GM12878 (cell line): ENCODE measurements around the gene PRKCD. TPM values are rescaled to one million over a fixed set of nuclear protein-coding genes. Genes with fewer than 3 reads are reported as not detected.

Source experiments
- ATAC-seq: fragments of 200-7000 bp; cut with Tn5 transposase; 3 replicates; pipeline ENCODE4 v1.9.1; 2020; ENCODE audit warnings: mild to moderate bottlenecking, moderate library complexity
- BruUV-seq: library from RNA; stranded (reverse); fragments of 400-500 nt; replicated peaks from 2 replicates; lab custom pipeline; 2021; lab: Mats Ljungman, UMichigan
- CTCF ChIA-PET: fragments of 300-600 bp; sonication (Branson Sonifier 250); formaldehyde crosslinking; extraction: SDS; loops from one replicate; lab custom pipeline; 2021; ENCODE audit warnings: inconsistent platforms; lab: Yijun Ruan, JAX
- POLR2A ChIA-PET: fragments of 350-600 bp; formaldehyde crosslinking; extraction: SDS; loops from one replicate; lab custom pipeline; 2021; ENCODE audit warnings: inconsistent platforms; lab: Charles Lee
- RAD21 ChIA-PET: fragments of 300-600 bp; sonication (Branson Sonifier 250); formaldehyde crosslinking; loops from one replicate; lab custom pipeline; 2023; ENCODE audit warnings: antibody characterized with exemption; ENCODE audit not compliant: unreplicated experiment; lab: Charles Lee
- SMC1A ChIA-PET: fragments of 300-600 bp; sonication (Branson Sonifier 250); formaldehyde crosslinking; loops from one replicate; lab custom pipeline; 2023; ENCODE audit not compliant: unreplicated experiment, uncharacterized antibody; lab: Charles Lee
- DNase-seq: peaks from one replicate; pipeline ENCODE4 v3.0.0-alpha.2; 2011; ENCODE audit warnings: low read depth, low spot score
- FAIRE-seq: peaks from 3 replicates; lab custom pipeline; 2011; peaks lifted over from hg19 to GRCh38; lab: Jason Lieb, UNC
- H2AFZ ChIP-seq: 2 replicates; pipeline ENCODE4 v1.6.0; 2011; ENCODE audit warnings: low read depth, low read length, control low read depth; ENCODE audit not compliant: control insufficient read depth
- H3K27ac ChIP-seq: 2 replicates; pipeline ENCODE4 v1.5.1; 2011; ENCODE audit warnings: control low read depth; ENCODE audit not compliant: control insufficient read depth, insufficient read depth
- H3K27me3 ChIP-seq, 2 experiments: replicated peaks in 1 of 2; 2 replicates each; pipeline versions ENCODE4 v1.6.0 to v1.6.1; 2011; ENCODE audit warnings: low read length in 1 of 2; ENCODE audit not compliant: control insufficient read depth in 2 of 2, insufficient read depth in 2 of 2
- H3K36me3 ChIP-seq, 2 experiments: 2 replicates each; pipeline ENCODE4 v1.5.1; 2011; ENCODE audit warnings: low read length in 1 of 2; ENCODE audit not compliant: control insufficient read depth in 2 of 2, insufficient read depth in 2 of 2
- H3K4me1 ChIP-seq: 2 replicates; pipeline ENCODE4 v1.6.1; 2011; ENCODE audit warnings: mild to moderate bottlenecking, low read length, moderate library complexity, mixed read lengths; ENCODE audit not compliant: control insufficient read depth, insufficient read depth
- H3K4me2 ChIP-seq: 2 replicates; pipeline ENCODE4 v1.6.0; 2011; ENCODE audit warnings: control low read depth; ENCODE audit not compliant: control insufficient read depth, insufficient read depth
- H3K4me3 ChIP-seq: fragments of 200-600 bp; sonication (generic); 2 replicates; pipeline ENCODE4 v1.5.1; 2016
- H3K79me2 ChIP-seq: 2 replicates; pipeline ENCODE4 v1.6.0; 2011; ENCODE audit warnings: low read length; ENCODE audit not compliant: control insufficient read depth, insufficient read depth
- H3K9ac ChIP-seq: 2 replicates; pipeline ENCODE4 v1.8.0; 2011; ENCODE audit warnings: low read length, control low read depth, mixed read lengths; ENCODE audit not compliant: control insufficient read depth, insufficient read depth
- H3K9me3 ChIP-seq: replicated peaks from 3 replicates; pipeline ENCODE4 v1.5.1; 2011; ENCODE audit warnings: mild to moderate bottlenecking, low read length; ENCODE audit not compliant: control insufficient read depth, insufficient read depth
- H4K20me1 ChIP-seq: 2 replicates; pipeline ENCODE4 v1.6.0; 2011; ENCODE audit not compliant: control insufficient read depth, insufficient read depth
- NR2C1 ChIP-seq: fragments of 450-650 bp; IDR thresholded peaks from 2 replicates; pipeline ENCODE4 v1.6.1; 2017; ENCODE audit warnings: antibody characterized with exemption, mild to moderate bottlenecking, moderate library complexity
- POLR2A ChIP-seq: IDR thresholded peaks from 2 replicates; pipeline ENCODE4 v1.6.1; 2011; ENCODE audit warnings: low read depth, mild to moderate bottlenecking, low read length
- POLR2AphosphoS5 ChIP-seq: IDR thresholded peaks from 2 replicates; pipeline ENCODE4 v1.6.1; 2011; ENCODE audit warnings: mild to moderate bottlenecking, low read length, inconsistent platforms
- ZNF24 ChIP-seq: fragments of 450-650 bp; IDR thresholded peaks from 2 replicates; pipeline ENCODE4 v1.6.1; 2017; ENCODE audit warnings: antibody characterized with exemption, mild to moderate bottlenecking
- WGBS: methylation state at CpG from one replicate; pipeline ENCODE4 v1.1.6; 2016; ENCODE audit warnings: low lambda C conversion rate; ENCODE audit not compliant: insufficient replicate concordance, insufficient coverage; ENCODE audit errors: missing lambda C conversion rate; 5-methylcytosine and 5-hydroxymethylcytosine counted together
- in situ Hi-C: fragments of 300-500 bp; cut with MboI; formaldehyde crosslinking; loops from 9 replicates; pipeline ENCODE4 v1.14.3; 2018; ENCODE audit warnings: mixed read lengths
- intact Hi-C: fragments of 100-400 bp; cut with micrococcal nuclease; formaldehyde crosslinking; loops from one replicate; pipeline ENCODE4 v1.14.2; 2022; ENCODE audit not compliant: unreplicated experiment
- polyA plus RNA-seq, 11 experiments: library from polyadenylated mRNA; depleted of rRNA in 4 of 11; unstranded in 6 of 11; stranded (reverse) in 5 of 11; fragments of >200 nt; fragmentation: Nextera tagmentation in 4 of 11; fragmentation: Illumina TruSeq in 1 of 11; extraction: Ambion mirVana in 4 of 11; extraction: Trizol in 1 of 11; gene quantifications; 1 replicate in 1 of 11; 2 replicates in 10 of 11; pipeline versions ENCODE4 v1.2.1 to v1.2.3, GENCODE V29; 2011 to 2016; ENCODE audit warnings: inconsistent platforms in 2 of 11, missing spikeins in 2 of 11, low read depth in 1 of 11
- total RNA-seq, 4 experiments: library from RNA; depleted of rRNA in 3 of 4; stranded (reverse); fragments of >200 nt in 3 of 4; fragmentation: Illumina TruSeq in 1 of 4; extraction: Trizol in 1 of 4; gene quantifications; 2 replicates each; pipeline versions ENCODE4 v1.2.1 to v1.2.3, GENCODE V29; 2013 to 2021

Gene PRKCD
- total and polyA plus RNA-seq, 10 of the 15 experiments (the other 5 are each of a cell fraction or from before 2014, with no cell fraction given): 10.0 to 114 (median 42.4) TPM

- in situ Hi-C loops (no loop called here), intact Hi-C loops (no loop called here)
- Histone ChIP-seq H3K4me3 (no peak overlapping the region), H3K4me2 (no peak overlapping the region), H2AFZ (no peak overlapping the region), H3K27me3 (no peaks in the 10 kb centered on the region), H3K79me2 (no peaks in the 10 kb centered on the region), H3K9ac (no peak overlapping the region), H4K20me1 (no peaks in the 10 kb centered on the region), H3K9me3 (no peaks in the 10 kb centered on the region), H3K4me1 (no peaks in the 10 kb centered on the region), H3K27ac (no peak overlapping the region), H3K36me3 (peaks cover 27 to 67% of the 10 kb centered on the region in 2 experiments; a peak in 3 of 4 replicates)
- ChIA-PET POLR2A (interaction anchor here (0.6 to 1.5 kb wide), 2 partner anchors 17 to 30 kb away, joined by 3 to 5 read pairs; no protein-coding TSS in a partner anchor), SMC1A (interaction anchor here (1.0 kb wide), 1 partner anchor 15 kb away, joined by 3 read pairs; no protein-coding TSS in a partner anchor), CTCF (interaction anchor here (0.6 to 2.1 kb wide), 3 partner anchors 12 to 15 kb away, joined by 3 to 5 read pairs (median 4); no protein-coding TSS in a partner anchor), RAD21 (no interaction called here)
- WGBS: 84% methylated on average over 18 of the region's 18 CpGs
- ATAC-seq: no peak
- TF ChIP-seq POLR2A (peak; percentile 59; the same call in 1 of the 2 replicates), ZNF24 (no peak)
- no peak for FAIRE-seq
- BruUV-seq: no TSS peak
- no peak for DNase-seq
These were observed 71.8 kb downstream of the PRKCD start for GRCh38 chr3:53232641-53233377.

GRCh38 chr3:53234130-53234840, 73.3 kb downstream of the PRKCD start:
- no peak overlapping the region for H3K27ac ChIP-seq
- H3K36me3 ChIP-seq: peaks cover 37 to 66% of the 10 kb centered on the region in 2 experiments; a peak in 3 of 4 replicates
- H3K79me2 ChIP-seq: no peaks in the 10 kb centered on the region
- no peak overlapping the region for H3K9ac ChIP-seq
- H2AFZ ChIP-seq: no peak overlapping the region
- DNase-seq (no peak), ATAC-seq (no peak), FAIRE-seq (no peak)
- ChIA-PET SMC1A (interaction anchor here (0.7 kb wide), 1 partner anchor 8 kb away, joined by 3 read pairs; no protein-coding TSS in a partner anchor), CTCF (interaction anchor here (0.7 to 2.1 kb wide), 3 partner anchors 14 to 130 kb away, joined by 3 to 6 read pairs (median 5); no protein-coding TSS in a partner anchor), RAD21 (no interaction called here), POLR2A (no interaction called here)
- H3K4me1 ChIP-seq: no peaks in the 10 kb centered on the region
- no TSS peak for BruUV-seq
- H4K20me1 ChIP-seq: no peaks in the 10 kb centered on the region
- intact Hi-C loops (no loop called here), in situ Hi-C loops (no loop called here)
- 83% methylated on average over 15 of the region's 15 CpGs for WGBS
- no peaks in the 10 kb centered on the region for H3K9me3 ChIP-seq
- H3K27me3 ChIP-seq: no peaks in the 10 kb centered on the region
- H3K4me2 ChIP-seq: no peak overlapping the region
- TF ChIP-seq NR2C1 (no peak), POLR2AphosphoS5 (0 out of 2 replicates have a peak, but pooled peaks have one; percentile 30)
- no peak overlapping the region for H3K4me3 ChIP-seq
